ENCODE measurements around the gene FHOD1.
A peak's percentile ranks its signal among the peaks of the same experiment; 100 is the strongest.

FHOD1 gene

DNA sequence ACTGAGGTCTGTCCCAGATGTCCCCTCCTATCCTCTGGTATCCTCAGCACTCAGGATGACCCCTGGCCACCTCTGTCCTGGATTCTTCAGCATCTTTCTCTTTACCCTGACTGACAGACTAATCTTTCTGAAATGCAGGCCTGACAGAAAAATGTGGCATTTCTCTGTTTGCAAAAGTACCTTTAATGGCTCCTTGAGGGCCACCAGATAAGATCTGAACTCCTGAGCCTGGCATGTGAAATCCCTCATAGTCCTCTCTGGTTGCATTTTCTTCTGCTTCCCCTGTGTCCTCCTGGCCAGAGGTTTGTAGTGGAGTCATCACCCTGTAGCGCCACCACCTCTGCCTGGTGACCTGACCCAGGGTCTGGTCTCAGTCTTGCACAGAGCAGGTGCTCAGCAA lies 50.4 kb downstream of the FHOD1 start (continued):
- TF ChIP-seq SP3 (tag by site-specific recombination; IDR thresholded peaks at IDR 0.05), result no peak

DNA sequence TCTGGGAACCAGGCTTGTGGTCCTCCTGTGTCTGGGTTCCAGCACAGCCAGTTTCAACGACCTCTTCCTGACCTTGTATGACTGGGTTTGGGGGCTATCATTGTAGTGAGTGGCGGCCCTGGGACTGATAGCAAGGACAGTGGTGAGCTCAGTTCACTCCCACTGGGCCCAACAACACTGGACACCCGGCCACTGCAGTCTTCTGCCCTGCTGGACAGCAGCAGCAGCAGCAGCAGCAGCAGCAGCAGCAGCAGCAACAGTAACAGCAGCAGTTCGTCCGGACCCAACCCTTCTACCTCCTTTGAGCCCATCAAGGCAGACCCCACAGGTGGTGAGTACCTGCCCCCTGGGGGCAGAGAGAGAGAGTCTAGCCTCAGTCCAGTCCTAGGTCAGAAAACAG lies 51.6 kb downstream of the FHOD1 start:
- no peak overlapping the region for H3K27ac ChIP-seq (ENCODE audit: extremely low read depth, low read depth, low read length)
- H3K9me3 ChIP-seq (ENCODE audit: control insufficient read depth, insufficient read depth, low read depth, low read length), result no peaks in the 10 kb centered on the region
- H3K4me3 ChIP-seq (ENCODE audit: low read depth, low read length), result no peak overlapping the region
- ChIA-PET CTCF (interaction anchor here (1.5 kb wide), 1 partner anchor 31 kb away, joined by 4 read pairs; the partner anchor contains the start of gene TMEM208), POLR2A (interaction anchor here (0.9 kb wide), 1 partner anchor 13 kb away, joined by 3 read pairs; no protein-coding TSS in a partner anchor)
- TF ChIP-seq TRIM28 (IDR thresholded peaks at IDR 0.05; ENCODE audit: borderline replicate concordance, low read length), result no peak
- peak; percentile 45; the same call in 1 of the 2 replicates for TF ChIP-seq GLIS1 (tag by site-specific recombination; IDR thresholded peaks at IDR 0.05)
- peaks cover 7% of the 10 kb centered on the region for H3K4me1 ChIP-seq (ENCODE audit: control insufficient read depth, insufficient read depth, low read length)
- peaks cover 7 to 72% of the 10 kb centered on the region in 2 experiments; a peak in 2 of 3 replicates for H3K36me3 ChIP-seq (ENCODE audit: control insufficient read depth in 2 of 2, insufficient read depth in 1 of 2, low read length in 2 of 2)

DNA sequence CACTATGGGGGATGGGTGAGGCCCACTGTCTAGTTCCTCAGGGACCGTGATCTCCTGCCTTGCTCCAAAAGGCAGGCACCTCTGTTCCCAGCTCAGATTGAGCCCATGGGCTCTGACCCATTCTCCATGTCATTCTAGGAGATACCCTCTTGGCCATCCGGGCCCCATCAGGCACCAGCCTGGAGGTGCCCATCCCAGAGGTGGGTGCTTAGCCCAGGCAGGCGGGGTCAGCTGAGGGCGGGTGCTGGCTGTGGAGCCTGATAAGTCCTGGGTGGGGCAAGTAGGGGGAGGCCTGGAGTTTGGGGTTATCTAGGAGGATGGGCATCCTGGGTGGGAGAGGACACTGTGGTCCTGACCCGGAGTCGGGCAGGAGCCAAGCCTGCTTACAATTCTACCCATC lies 53.0 kb downstream of the FHOD1 start:
- H3K36me3 ChIP-seq (ENCODE audit: control insufficient read depth in 2 of 2, insufficient read depth in 1 of 2, low read length in 2 of 2), result peaks cover 7 to 63% of the 10 kb centered on the region in 2 experiments; a peak in 2 of 3 replicates
- CTCF ChIA-PET, result interaction anchor here (0.7 kb wide), 1 partner anchor 176 kb away, joined by 3 read pairs; no protein-coding TSS in a partner anchor
- no peak for TF ChIP-seq ZBTB21 (tag by site-specific recombination; IDR thresholded peaks at IDR 0.05)
- TF ChIP-seq KLF9 (tag by site-specific recombination; IDR thresholded peaks at IDR 0.05; ENCODE audit: low read depth), result no peak
- no peak for TF ChIP-seq MYNN (tag by site-specific recombination; IDR thresholded peaks at IDR 0.05; ENCODE audit: borderline replicate concordance)
- TF ChIP-seq ZNF660 (tag by site-specific recombination; IDR thresholded peaks at IDR 0.05), result no peak
- TF ChIP-seq KLF1 (tag by site-specific recombination; IDR thresholded peaks at IDR 0.05), result peak; percentile 50; the same call in 1 of the 2 replicates
- TF ChIP-seq ZBTB8A (tag by site-specific recombination; IDR thresholded peaks at IDR 0.05), result no peak
- no peak overlapping the region for H3K27ac ChIP-seq (ENCODE audit: extremely low read depth, low read depth, low read length)
- H3K4me1 ChIP-seq (ENCODE audit: control insufficient read depth, insufficient read depth, low read length), result peaks cover 7% of the 10 kb centered on the region
- POLR2A ChIA-PET, result interaction anchor here (1.3 to 1.4 kb wide), 2 partner anchors 10 to 14 kb away, joined by 3 to 4 read pairs; no protein-coding TSS in a partner anchor
- H3K4me3 ChIP-seq (ENCODE audit: low read depth, low read length), result no peak overlapping the region
- H3K9me3 ChIP-seq (ENCODE audit: control insufficient read depth, insufficient read depth, low read depth, low read length), result no peaks in the 10 kb centered on the region

DNA sequence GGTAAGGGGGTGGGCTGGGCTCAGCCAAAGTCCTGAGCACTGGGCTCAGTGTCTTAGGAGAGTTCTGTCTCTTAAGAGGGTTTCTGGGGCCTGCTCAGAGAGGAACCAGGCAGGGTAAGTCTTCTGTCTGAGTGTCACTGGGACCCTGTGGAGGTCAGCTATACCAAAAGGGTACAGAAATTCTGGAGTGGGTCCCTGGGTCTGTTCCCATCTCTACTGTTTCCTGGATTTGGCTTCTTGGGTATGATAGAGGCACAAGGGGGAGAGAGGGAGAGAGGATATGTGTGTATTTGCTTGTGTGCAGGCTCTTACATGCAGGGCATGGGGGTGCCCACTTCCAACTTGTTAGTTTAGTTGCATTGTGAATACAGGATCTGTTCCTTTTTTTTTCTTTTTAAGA lies 53.7 kb downstream of the FHOD1 start:
- peaks cover 7% of the 10 kb centered on the region for H3K4me1 ChIP-seq (ENCODE audit: control insufficient read depth, insufficient read depth, low read length)
- H3K9me3 ChIP-seq (ENCODE audit: control insufficient read depth, insufficient read depth, low read depth, low read length), result no peaks in the 10 kb centered on the region
- H3K36me3 ChIP-seq (ENCODE audit: control insufficient read depth in 2 of 2, insufficient read depth in 1 of 2, low read length in 2 of 2), result peaks cover 7 to 58% of the 10 kb centered on the region in 2 experiments; a peak in 2 of 3 replicates
- no peak overlapping the region for H3K4me3 ChIP-seq (ENCODE audit: low read depth, low read length)
- ChIA-PET POLR2A (interaction anchor here (1.3 to 1.7 kb wide), 4 partner anchors 8 to 17 kb away, joined by 4 to 5 read pairs (median 4); no protein-coding TSS in a partner anchor), CTCF (interaction anchor here (1.5 to 1.6 kb wide), 2 partner anchors 53 to 67 kb away, joined by 3 to 6 read pairs; no protein-coding TSS in a partner anchor)
- no peak for TF ChIP-seq ZBTB21 (tag by site-specific recombination; IDR thresholded peaks at IDR 0.05)
- TF ChIP-seq ZFP69B (tag by site-specific recombination; IDR thresholded peaks at IDR 0.05), result no peak
- TF ChIP-seq, protein P1, sequence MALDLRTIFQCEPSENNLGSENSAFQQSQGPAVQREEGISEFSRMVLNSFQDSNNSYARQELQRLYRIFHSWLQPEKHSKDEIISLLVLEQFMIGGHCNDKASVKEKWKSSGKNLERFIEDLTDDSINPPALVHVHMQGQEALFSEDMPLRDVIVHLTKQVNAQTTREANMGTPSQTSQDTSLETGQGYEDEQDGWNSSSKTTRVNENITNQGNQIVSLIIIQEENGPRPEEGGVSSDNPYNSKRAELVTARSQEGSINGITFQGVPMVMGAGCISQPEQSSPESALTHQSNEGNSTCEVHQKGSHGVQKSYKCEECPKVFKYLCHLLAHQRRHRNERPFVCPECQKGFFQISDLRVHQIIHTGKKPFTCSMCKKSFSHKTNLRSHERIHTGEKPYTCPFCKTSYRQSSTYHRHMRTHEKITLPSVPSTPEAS (tag by site-specific recombination; IDR thresholded peaks at IDR 0.05), result no peak
- TF ChIP-seq ZNF792 (tag by site-specific recombination; IDR thresholded peaks at IDR 0.05), result no peak
- TF ChIP-seq TCF7L2 (IDR thresholded peaks at IDR 0.05; ENCODE audit: borderline replicate concordance, low read depth, low read length), result no peak
- TF ChIP-seq OVOL3 (tag by site-specific recombination; IDR thresholded peaks at IDR 0.05), result no peak
- no peak for TF ChIP-seq ZNF776 (tag by site-specific recombination; IDR thresholded peaks at IDR 0.05; ENCODE audit: borderline replicate concordance)
- no peak for TF ChIP-seq ZNF707 (tag by site-specific recombination; IDR thresholded peaks at IDR 0.05)
- no peak for TF ChIP-seq ZNF16 (tag by site-specific recombination; IDR thresholded peaks at IDR 0.05; ENCODE audit: low read depth)
- TF ChIP-seq ZNF324 (tag by site-specific recombination; IDR thresholded peaks at IDR 0.05), result no peak
- TF ChIP-seq SALL2 (tag by site-specific recombination; IDR thresholded peaks at IDR 0.05; ENCODE audit: borderline replicate concordance), result no peak
- TF ChIP-seq ZNF114 (tag by site-specific recombination; IDR thresholded peaks at IDR 0.05), result no peak
- TF ChIP-seq, protein P2, sequence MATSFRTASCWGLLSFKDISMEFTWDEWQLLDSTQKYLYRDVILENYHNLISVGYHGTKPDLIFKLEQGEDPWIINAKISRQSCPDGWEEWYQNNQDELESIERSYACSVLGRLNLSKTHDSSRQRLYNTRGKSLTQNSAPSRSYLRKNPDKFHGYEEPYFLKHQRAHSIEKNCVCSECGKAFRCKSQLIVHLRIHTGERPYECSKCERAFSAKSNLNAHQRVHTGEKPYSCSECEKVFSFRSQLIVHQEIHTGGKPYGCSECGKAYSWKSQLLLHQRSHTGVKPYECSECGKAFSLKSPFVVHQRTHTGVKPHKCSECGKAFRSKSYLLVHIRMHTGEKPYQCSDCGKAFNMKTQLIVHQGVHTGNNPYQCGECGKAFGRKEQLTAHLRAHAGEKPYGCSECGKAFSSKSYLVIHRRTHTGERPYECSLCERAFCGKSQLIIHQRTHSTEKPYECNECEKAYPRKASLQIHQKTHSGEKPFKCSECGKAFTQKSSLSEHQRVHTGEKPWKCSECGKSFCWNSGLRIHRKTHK (tag by site-specific recombination; IDR thresholded peaks at IDR 0.05), result no peak
- H3K27ac ChIP-seq (ENCODE audit: extremely low read depth, low read depth, low read length), result no peak overlapping the region

Data from HEK293 (cell line).